Measurements from ENCODE around the gene OR6C3.

OR6C3 gene

GRCh38 chr12:55330446-55330845 lies at the start of gene OR6C3:
Gene OR6C3 (plus strand): TSS chr12:55330746. CDS start chr12:55331701, 955 bp downstream.
- Histone ChIP-seq H3K9me2 (replicated peaks; ENCODE audit: insufficient read depth, low read length) (no peaks in the 10 kb centered on the region), H3K27me3 (replicated peaks; ENCODE audit: insufficient read depth, low read length) (no peaks in the 10 kb centered on the region), H2AFZ (ENCODE audit: low read length) (no peak within 1 kb of the TSS), H3K79me2 (ENCODE audit: low read length) (no peaks in the 10 kb centered on the region), H3K4me2 (ENCODE audit: low read depth, low read length) (no peak within 1 kb of the TSS), H3K9ac (ENCODE audit: low read length) (no peak within 1 kb of the TSS), H3K4me1 (ENCODE audit: low read length) (peaks cover 5% of the 10 kb centered on the region), H3K9me3 (replicated peaks; ENCODE audit: insufficient read depth, low read length) (no peaks in the 10 kb centered on the region), H4K20me1 (ENCODE audit: insufficient read depth, low read length) (no peaks in the 10 kb centered on the region), H3K27ac (ENCODE audit: low read length) (no peak within 1 kb of the TSS), H3F3A (ENCODE audit: insufficient read depth, low read length) (no peaks in the 10 kb centered on the region), H3K4me3 (ENCODE audit: low read length) (no peak within 1 kb of the TSS), H3K36me3 (replicated peaks; ENCODE audit: insufficient read depth, low read length) (no peaks in the 10 kb centered on the region)
- TF ChIP-seq EZH2 (optimal IDR thresholded peaks at IDR 0.05; ENCODE audit: low read depth, low read length) = no peak
- TF ChIP-seq, protein P1, sequence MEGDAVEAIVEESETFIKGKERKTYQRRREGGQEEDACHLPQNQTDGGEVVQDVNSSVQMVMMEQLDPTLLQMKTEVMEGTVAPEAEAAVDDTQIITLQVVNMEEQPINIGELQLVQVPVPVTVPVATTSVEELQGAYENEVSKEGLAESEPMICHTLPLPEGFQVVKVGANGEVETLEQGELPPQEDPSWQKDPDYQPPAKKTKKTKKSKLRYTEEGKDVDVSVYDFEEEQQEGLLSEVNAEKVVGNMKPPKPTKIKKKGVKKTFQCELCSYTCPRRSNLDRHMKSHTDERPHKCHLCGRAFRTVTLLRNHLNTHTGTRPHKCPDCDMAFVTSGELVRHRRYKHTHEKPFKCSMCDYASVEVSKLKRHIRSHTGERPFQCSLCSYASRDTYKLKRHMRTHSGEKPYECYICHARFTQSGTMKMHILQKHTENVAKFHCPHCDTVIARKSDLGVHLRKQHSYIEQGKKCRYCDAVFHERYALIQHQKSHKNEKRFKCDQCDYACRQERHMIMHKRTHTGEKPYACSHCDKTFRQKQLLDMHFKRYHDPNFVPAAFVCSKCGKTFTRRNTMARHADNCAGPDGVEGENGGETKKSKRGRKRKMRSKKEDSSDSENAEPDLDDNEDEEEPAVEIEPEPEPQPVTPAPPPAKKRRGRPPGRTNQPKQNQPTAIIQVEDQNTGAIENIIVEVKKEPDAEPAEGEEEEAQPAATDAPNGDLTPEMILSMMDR (IDR thresholded peaks at IDR 0.05; ENCODE audit: low read length) = no peak
- TF ChIP-seq EZH2phosphoT487 (IDR thresholded peaks at IDR 0.05; ENCODE audit: low read length) = no peak
- DNase-seq = no peak

DNA sequence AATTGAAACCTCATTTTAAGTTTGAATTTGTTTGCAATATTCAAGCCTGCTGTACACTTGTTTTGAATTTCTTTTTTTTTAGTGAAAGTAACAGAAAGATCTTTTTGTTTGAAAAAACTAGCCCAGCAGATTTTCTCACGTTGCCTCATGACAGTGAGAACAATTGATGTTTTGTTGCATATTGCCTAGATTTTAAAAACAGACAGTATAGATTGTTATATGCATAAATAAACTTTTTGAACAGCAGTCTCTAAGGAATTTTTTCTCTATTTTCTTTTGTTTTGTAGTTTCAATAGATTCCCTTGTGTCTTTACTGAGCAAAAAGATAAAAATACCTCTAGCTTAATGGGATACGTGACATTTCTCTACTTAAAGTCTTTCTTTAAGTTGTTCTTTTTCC lies 49.6 kb upstream of the OR6C3 start:
- Histone ChIP-seq H3F3A (ENCODE audit: insufficient read depth, low read length) (no peaks in the 10 kb centered on the region), H2AFZ (ENCODE audit: low read length) (no peak overlapping the region), H3K27ac (ENCODE audit: low read length) (no peak overlapping the region), H3K4me2 (ENCODE audit: low read depth, low read length) (no peak overlapping the region), H3K4me3 (ENCODE audit: low read length) (no peak overlapping the region), H4K20me1 (ENCODE audit: insufficient read depth, low read length) (no peaks in the 10 kb centered on the region), H3K27me3 (replicated peaks; ENCODE audit: insufficient read depth, low read length) (no peaks in the 10 kb centered on the region), H3K9ac (ENCODE audit: low read length) (no peak overlapping the region), H3K79me2 (ENCODE audit: low read length) (no peaks in the 10 kb centered on the region), H3K4me1 (ENCODE audit: low read length) (no peaks in the 10 kb centered on the region), H3K36me3 (replicated peaks; ENCODE audit: insufficient read depth, low read length) (no peaks in the 10 kb centered on the region), H3K9me3 (replicated peaks; ENCODE audit: insufficient read depth, low read length) (no peaks in the 10 kb centered on the region), H3K9me2 (replicated peaks; ENCODE audit: insufficient read depth, low read length) (no peaks in the 10 kb centered on the region)
- no peak for DNase-seq
- TF ChIP-seq, protein P1 (IDR thresholded peaks at IDR 0.05; ENCODE audit: low read length) = no peak
- TF ChIP-seq EZH2phosphoT487 (IDR thresholded peaks at IDR 0.05; ENCODE audit: low read length) = no peak

- Histone ChIP-seq H3K36me3 (replicated peaks; ENCODE audit: insufficient read depth, low read length) (no peaks in the 10 kb centered on the region), H3K27ac (ENCODE audit: low read length) (no peak overlapping the region), H3K4me1 (ENCODE audit: low read length) (no peaks in the 10 kb centered on the region), H3K4me2 (ENCODE audit: low read depth, low read length) (no peak overlapping the region), H3K9ac (ENCODE audit: low read length) (no peak overlapping the region), H3F3A (ENCODE audit: insufficient read depth, low read length) (no peaks in the 10 kb centered on the region), H2AFZ (ENCODE audit: low read length) (no peak overlapping the region), H3K79me2 (ENCODE audit: low read length) (no peaks in the 10 kb centered on the region), H3K9me3 (replicated peaks; ENCODE audit: insufficient read depth, low read length) (no peaks in the 10 kb centered on the region), H3K27me3 (replicated peaks; ENCODE audit: insufficient read depth, low read length) (no peaks in the 10 kb centered on the region), H4K20me1 (ENCODE audit: insufficient read depth, low read length) (no peaks in the 10 kb centered on the region), H3K4me3 (ENCODE audit: low read length) (no peak overlapping the region), H3K9me2 (replicated peaks; ENCODE audit: insufficient read depth, low read length) (no peaks in the 10 kb centered on the region)
- DNase-seq = no peak
- TF ChIP-seq EZH2phosphoT487 (IDR thresholded peaks at IDR 0.05; ENCODE audit: low read length) (no peak), EZH2 (optimal IDR thresholded peaks at IDR 0.05; ENCODE audit: low read depth, low read length) (no peak)
- TF ChIP-seq, protein P1 (IDR thresholded peaks at IDR 0.05; ENCODE audit: low read length) = no peak
Measured at GRCh38 chr12:55289999-55290398, 40.5 kb upstream of the OR6C3 start.
